ENCODE measurements around the gene FATE1. TPM values are rescaled to one million over a fixed set of nuclear protein-coding genes. Genes with fewer than 3 reads are reported as not detected.

Gene FATE1
- total RNA-seq, 2 donors from 2014 or later, result not detected

DNA sequence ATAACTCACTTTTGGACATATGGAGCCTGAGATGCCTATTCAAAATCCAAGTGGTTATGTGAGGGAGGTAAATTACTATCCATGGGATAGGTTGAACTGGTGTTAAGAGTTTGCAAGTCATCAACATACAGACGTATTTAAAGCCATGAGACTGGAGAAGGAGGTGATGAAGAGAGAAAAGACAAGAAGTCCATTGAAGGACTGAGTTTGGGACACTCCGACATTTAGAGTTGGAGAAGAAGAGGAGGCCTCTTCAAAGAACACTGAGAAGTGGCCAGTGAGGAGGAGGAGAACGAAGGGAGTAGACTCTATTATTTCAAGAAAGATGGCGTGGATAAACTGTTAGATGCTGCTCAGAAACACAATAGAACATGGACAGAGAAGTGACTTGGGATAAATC, 18.6 kb downstream of the FATE1 start, which contains the start of gene CNGA2:
Gene CNGA2, plus strand, starts transcription at position 301 of the 400 bp plus-strand sequence. CDS start 3,738 bp downstream, outside the sequence.
- no peaks in the 10 kb centered on the region for H3K36me3 Mint-ChIP-seq (ENCODE audit: low read depth)
- H3K27ac ChIP-seq (ENCODE audit: low read depth, low read length), result no peak within 1 kb of the TSS
- TF ChIP-seq CTCF (conservative IDR thresholded peaks at IDR 0.05), result no peak
- no peaks in the 10 kb centered on the region for H3K4me1 ChIP-seq (ENCODE audit: control insufficient read depth, insufficient read depth, low read length)
- no peak within 1 kb of the TSS for H3K4me3 ChIP-seq (ENCODE audit: low read length)
- peaks cover 59% of the 10 kb centered on the region for H3K9me3 Mint-ChIP-seq
- WGBS, 2 experiments (ENCODE audit: insufficient coverage in 1 of 2, insufficient read length in 1 of 2), result 83 to 91% methylated on average over 2 to 4 of the region's 4 CpGs
- H3K36me3 ChIP-seq (ENCODE audit: control insufficient read depth, insufficient read depth, low read length), result no peaks in the 10 kb centered on the region
- no peaks in the 10 kb centered on the region for H3K27me3 ChIP-seq (ENCODE audit: control insufficient read depth, insufficient read depth, low read length, poor library complexity, severe bottlenecking)
- H3K9me3 ChIP-seq (ENCODE audit: control insufficient read depth, low read length), result no peaks in the 10 kb centered on the region
- no peak within 1 kb of the TSS for H3K9ac ChIP-seq (ENCODE audit: extremely low read depth, low read length, poor library complexity, severe bottlenecking)
- no peaks in the 10 kb centered on the region for H3K4me1 Mint-ChIP-seq
- no peak for DNase-seq
- no peak within 1 kb of the TSS for H3K27ac Mint-ChIP-seq
- H3K4me3 Mint-ChIP-seq, result no peak within 1 kb of the TSS
- H3K27me3 Mint-ChIP-seq (ENCODE audit: insufficient read depth), result peaks cover 3% of the 10 kb centered on the region

DNA sequence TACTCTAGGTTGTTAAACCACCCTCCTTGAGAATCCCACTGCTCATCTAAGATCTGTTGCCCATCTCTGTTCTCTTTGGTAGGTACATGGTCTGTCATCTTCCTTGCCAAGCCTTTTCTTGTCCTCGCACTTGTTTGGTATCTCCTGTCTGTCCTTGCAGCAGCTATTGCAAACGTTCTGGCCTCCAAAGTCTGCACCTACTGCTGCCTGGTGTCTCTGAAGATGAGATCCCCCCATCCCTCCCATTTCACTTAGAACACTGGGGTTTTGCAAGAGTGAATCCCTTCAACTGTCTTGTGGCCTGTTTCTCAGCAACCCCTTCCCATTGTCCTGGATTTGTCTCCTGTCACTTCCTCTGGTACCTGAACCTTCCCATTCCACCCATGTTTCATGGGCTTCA, 19.4 kb downstream of the FATE1 start:
- Histone ChIP-seq H3K9me3 (ENCODE audit: control insufficient read depth, low read length) (no peaks in the 10 kb centered on the region), H3K4me3 (ENCODE audit: low read length) (no peak overlapping the region), H3K27ac (ENCODE audit: low read depth, low read length) (no peak overlapping the region), H3K4me1 (ENCODE audit: control insufficient read depth, insufficient read depth, low read length) (no peaks in the 10 kb centered on the region), H3K9ac (ENCODE audit: extremely low read depth, low read length, poor library complexity, severe bottlenecking) (no peak overlapping the region), H3K36me3 (ENCODE audit: control insufficient read depth, insufficient read depth, low read length) (no peaks in the 10 kb centered on the region), H3K27me3 (ENCODE audit: control insufficient read depth, insufficient read depth, low read length, poor library complexity, severe bottlenecking) (no peaks in the 10 kb centered on the region)
- Mint-ChIP-seq H3K4me3 (no peak overlapping the region), H3K27me3 (ENCODE audit: insufficient read depth) (peaks cover 3% of the 10 kb centered on the region), H3K36me3 (ENCODE audit: low read depth) (no peaks in the 10 kb centered on the region), H3K4me1 (no peaks in the 10 kb centered on the region), H3K27ac (no peak overlapping the region), H3K9me3 (peaks cover 60% of the 10 kb centered on the region)
- 65% methylated on average over 2 of the region's 2 CpGs; no CpG with 5 or more reads in 1 of the 2 experiments for WGBS, 2 experiments (ENCODE audit: insufficient coverage in 1 of 2, insufficient read length in 1 of 2)
- no peak for TF ChIP-seq CTCF (conservative IDR thresholded peaks at IDR 0.05)
- no peak for DNase-seq

- TF ChIP-seq CTCF (conservative IDR thresholded peaks at IDR 0.05), result no peak
- no peak overlapping the region for H3K4me3 ChIP-seq (ENCODE audit: low read length)
- WGBS, 2 experiments (ENCODE audit: insufficient coverage in 1 of 2, insufficient read length in 1 of 2), result 89% methylated on average over 6 of the region's 6 CpGs; no CpG with 5 or more reads in 1 of the 2 experiments
- no peaks in the 10 kb centered on the region for H3K4me1 ChIP-seq (ENCODE audit: control insufficient read depth, insufficient read depth, low read length)
- Mint-ChIP-seq H3K27ac (no peak overlapping the region), H3K9me3 (peaks cover 70% of the 10 kb centered on the region), H3K4me1 (no peaks in the 10 kb centered on the region), H3K4me3 (no peak overlapping the region), H3K36me3 (ENCODE audit: low read depth) (no peaks in the 10 kb centered on the region), H3K27me3 (ENCODE audit: insufficient read depth) (peaks cover 3% of the 10 kb centered on the region)
- H3K9ac ChIP-seq (ENCODE audit: extremely low read depth, low read length, poor library complexity, severe bottlenecking), result no peak overlapping the region
- H3K9me3 ChIP-seq (ENCODE audit: control insufficient read depth, low read length), result no peaks in the 10 kb centered on the region
- no peaks in the 10 kb centered on the region for H3K36me3 ChIP-seq (ENCODE audit: control insufficient read depth, insufficient read depth, low read length)
- no peak for DNase-seq
- H3K27me3 ChIP-seq (ENCODE audit: control insufficient read depth, insufficient read depth, low read length, poor library complexity, severe bottlenecking), result no peaks in the 10 kb centered on the region
- no peak overlapping the region for H3K27ac ChIP-seq (ENCODE audit: low read depth, low read length)
Observed at GRCh38 chrX:151736685-151737084, 20.9 kb downstream of the FATE1 start.
